ENCODE results near the gene GGA2.
"Not testable (repeated sequence)": the region's sequence is repeated elsewhere in the genome, so short reads cannot be mapped to it uniquely, and the experiment has no call there.

GGA2 gene

DNA sequence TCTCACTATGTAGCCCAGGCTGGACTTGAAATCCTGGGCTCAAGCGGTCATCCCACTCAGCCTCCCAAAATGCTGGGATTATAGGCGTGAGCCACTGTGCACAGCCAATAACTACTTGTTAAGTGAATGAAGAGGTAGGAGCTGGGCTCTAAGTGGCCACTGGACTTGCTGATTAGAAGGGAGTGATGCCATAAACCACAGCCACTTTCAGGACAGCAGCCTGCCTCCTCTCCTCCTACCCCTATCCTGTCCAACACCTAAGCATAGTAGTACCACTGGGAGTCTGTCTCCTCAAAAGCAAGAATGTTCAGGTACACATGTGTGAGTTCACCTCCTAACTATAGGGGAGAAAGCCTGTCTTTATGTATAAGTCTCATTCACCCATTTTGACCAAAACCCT is 45.1 kb downstream of the GGA2 start:
- no peak for DNase-seq

DNA sequence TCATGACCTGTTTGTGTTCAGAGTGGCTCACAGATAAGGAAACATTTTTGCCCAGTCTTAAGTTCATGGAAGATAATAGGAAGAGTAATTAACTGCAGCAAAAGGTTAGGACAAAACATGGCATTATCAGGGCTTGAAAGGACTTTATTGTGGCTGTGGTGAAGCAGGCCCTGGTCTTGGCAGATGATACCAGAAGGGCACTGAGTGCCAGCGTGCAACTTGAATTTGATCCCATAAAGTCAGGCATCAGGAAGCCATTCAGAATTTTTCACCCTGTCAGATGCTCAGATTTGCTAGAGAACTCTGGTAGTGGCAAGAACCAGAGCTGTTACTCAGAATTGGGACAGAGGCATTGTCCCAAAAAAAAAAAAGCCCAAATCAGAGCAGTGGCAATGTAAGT is 46.1 kb downstream of the GGA2 start:
- DNase-seq = no peak

DNA sequence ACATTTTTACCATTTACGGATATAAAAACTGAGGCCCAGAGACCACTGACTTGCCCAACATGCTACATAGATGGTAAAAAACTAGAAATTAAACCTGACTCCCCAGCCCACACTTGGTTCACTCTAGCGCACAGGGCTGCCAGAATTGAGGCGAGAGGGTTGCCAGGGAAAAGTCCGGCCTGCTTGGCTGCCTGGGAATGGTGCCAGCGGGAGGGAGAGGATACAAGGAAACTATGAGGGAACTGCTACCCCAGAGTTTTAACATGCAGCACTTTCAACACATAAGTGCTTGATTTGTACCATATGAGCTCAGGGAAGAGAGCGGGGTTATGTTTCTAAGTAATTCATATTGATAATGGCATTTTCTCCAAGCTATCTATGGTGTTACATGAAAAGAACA is 47.3 kb downstream of the GGA2 start:
- not testable (repeated sequence) for DNase-seq

DNA sequence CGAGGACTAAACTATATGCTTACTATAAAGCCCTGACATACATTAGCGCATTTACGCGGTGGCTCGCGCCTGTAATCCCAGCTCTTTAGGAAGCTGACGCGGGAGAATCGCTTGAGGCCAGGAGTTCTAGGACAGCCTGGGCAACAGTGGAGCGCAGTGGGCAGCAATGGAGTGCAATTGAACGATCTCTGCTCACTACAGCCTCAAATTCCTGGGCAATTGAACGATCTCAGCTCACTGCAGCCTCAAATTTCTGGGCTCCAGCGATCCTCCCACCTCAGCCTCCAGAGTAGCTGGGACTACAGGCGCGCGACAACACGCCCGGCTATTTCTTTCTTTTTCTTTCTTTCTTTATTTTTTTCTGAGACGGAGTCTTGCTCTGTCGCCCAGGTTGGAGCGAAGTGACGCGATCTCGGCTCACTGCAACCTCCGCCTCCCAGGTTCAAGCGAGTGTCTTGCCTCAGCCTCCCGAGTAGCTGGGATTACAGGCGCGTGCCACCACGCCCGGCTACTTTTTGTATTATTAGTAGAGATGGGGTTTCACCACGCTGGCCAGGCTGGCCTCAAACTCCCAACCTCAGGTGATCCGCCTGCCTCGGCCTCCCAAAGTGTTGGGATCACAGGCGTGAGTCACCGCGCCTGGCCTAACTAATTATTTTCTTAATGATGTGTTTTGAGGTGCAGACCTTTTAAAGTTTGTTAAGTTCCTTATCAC is 56.8 kb downstream of the GGA2 start:
- DNase-seq = no peak

DNA sequence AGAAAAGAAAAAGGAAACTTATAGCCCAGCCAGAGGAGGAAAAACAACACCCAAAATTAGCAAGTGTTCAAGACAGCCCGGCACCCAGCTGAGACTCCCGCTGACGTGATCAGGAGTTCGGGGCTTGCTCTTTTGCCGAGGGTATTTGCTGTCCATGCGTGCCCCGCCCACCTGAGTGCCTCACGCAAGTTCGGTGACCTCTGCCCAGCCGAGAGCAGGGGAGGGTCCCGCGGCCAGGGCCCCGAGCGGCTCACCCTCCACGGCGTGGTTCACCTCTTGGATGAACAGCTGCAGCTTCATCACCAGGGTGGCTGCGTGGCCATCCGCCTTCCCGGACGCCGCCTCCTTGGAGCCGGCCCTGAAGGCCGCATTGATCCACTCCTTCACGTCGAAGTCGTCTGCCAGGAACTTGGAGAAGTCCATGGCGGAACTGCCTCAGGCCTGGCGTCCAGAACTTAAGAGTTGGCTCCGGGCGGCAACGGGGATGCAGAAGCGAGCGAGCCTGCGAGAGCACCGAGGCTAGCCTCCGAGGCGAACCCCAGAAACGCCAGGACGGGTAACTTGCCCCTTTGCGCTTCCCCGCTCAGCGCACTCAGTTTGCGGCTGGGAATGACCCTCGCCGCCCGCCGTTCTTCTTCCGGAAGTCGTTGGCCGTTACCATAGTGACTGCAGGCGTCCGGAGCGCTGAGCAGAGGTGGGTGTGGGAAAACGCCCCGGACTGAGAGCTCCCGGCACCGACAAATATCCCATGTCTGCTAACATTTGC is 57.5 kb downstream of the GGA2 start, which contains the start of gene COG7:
COG7 (minus strand) TSS at position 618 of the 766 bp plus-strand sequence; CDS start at position 423, 195 bp downstream.
- DNase-seq = no peak

DNA sequence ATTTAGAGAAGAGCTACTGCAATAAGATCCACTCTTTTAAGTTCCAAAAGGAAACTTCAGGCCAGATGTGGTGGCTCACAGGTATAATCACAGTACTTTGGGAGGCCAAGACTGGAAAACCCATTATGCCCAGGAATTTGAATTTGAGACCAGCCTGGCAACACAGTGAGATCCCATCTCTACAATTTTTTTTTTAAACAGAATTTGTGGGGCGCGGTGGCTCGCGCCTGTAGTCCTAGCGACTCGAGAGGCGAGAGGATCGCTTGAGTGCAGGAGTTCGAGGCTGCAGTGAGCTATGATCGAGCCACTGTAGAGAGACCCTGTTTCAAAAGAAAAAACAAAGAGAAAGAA is 58.1 kb downstream of the GGA2 start:
- no peak for DNase-seq

DNA sequence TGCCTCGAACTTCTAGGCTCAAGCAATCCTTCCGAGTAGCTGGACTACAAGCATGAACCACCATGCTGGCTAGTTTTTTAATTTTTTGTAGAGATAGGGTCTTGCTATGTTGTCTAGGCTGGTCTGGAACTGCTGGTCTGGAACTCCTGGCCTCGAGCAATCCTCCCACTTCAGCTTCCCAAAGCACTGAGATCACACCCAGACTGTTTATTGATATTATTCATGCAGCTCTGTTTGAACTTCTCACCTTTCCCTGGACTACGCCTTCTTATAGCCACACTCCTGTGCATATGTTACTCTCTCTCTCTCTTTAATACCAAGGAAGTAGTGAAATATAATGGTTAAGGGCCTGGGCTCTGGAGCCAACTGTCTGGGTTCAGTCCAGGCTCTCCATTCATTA is 61.9 kb downstream of the GGA2 start:
- no peak for DNase-seq

DNA sequence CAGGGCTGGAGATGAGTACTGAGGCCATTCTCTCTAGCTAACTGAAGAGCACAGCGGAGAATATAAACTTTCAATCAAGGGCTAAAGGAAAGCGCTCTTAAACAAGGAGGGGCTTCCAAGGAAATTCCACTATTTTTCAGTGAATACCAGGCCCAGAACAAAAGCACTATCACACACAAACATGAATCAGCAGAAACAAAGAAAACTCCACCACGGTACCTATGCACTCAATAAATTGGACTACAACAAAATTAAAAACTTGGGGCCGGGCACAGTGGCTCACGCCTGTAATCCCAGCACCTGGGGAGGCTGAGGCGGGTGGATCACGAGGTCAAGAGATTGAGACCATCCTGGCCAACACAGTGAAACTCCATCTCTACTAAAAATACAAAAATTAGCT is 72.8 kb downstream of the GGA2 start:
- not testable (repeated sequence) for DNase-seq

DNA sequence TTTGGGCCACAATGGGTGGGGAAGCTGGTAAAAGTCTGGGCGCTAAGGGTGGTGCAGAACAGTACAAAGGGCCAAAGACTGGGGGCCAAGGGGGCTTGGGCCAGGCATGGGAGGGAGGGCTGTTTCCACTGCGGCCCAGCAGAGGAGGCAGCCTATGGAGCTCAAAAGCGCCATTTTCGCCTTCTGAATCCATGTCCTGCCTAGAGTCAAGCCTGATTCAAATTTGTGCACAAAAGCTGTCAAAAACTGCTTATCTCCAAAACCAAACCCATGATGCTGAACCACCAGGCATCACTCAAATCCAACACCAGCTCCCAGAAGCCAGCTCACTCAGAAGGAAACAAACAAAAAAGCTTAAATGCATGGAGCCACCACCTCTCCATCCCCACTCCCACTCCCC is 73.3 kb downstream of the GGA2 start:
- DNase-seq = no peak

DNA sequence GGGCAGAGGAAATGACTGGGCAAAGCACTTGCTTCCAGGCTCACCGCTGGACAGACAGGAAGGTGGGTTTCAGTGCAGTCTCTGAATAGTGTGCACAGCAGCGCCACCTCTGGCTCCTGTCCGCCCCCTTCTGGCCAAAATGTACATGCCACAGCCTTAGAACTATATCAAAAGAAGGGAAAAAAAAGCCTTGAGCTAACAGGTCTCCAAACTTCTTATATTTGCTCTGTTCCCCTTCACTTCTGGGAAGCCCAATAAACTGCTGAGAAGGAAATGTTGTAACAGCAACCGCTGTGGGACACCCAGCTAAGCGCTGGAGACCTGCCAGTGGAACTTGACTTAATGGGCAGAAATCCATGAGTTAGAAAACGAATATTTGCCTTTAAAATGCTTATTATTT is 74.8 kb downstream of the GGA2 start:
- no peak for DNase-seq

DNA sequence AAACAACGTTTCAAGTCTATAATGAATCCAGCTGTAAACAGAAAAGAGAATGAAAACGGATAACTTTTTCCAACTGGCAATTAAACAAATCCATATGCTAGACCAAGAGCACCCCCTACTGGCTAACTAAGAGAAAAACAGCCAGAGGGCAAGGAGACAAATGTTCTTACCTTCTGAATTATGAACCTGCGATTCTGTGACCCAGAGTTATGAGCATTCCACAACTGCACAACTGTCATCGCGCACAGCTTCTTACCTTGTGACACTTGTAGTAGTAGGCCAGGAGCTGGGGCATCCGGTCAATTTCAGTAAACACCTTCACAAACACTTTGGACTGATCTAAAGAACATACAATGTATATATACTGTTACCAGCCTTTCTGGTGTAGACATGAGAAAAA is 75.9 kb downstream of the GGA2 start:
- peak; percentile 38 for DNase-seq

DNA sequence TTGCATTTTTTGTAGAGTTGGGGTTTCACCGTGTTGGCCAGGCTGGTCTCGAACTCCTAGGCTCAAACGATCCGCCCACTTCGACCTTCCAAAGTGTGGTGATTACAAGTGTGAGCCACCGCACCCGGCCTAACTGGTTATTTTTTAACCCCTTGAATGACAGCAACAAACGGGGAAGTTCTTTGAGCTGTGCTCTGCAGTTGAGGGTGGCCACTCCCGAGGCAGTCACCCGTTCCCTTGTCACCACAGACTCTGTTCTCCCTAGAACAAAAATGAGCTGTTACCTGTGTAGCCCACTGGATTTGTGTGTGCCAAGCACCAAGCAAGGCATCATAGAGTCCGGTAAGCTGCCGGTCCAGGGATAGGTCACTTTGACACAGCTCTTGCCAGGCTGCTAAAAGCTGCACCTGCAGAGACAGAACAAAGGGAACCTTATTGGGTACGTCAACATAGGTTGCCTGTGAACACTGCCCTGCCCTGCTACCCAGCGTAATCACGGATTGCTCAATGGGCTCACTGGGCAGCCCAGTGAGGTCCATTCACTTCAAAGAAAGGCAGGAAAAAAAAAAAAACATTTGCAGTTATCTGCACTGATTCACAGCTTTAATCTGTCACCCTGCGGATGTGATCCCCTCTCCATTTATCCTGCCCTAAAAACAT is 76.9 kb downstream of the GGA2 start:
- no peak for DNase-seq

DNA sequence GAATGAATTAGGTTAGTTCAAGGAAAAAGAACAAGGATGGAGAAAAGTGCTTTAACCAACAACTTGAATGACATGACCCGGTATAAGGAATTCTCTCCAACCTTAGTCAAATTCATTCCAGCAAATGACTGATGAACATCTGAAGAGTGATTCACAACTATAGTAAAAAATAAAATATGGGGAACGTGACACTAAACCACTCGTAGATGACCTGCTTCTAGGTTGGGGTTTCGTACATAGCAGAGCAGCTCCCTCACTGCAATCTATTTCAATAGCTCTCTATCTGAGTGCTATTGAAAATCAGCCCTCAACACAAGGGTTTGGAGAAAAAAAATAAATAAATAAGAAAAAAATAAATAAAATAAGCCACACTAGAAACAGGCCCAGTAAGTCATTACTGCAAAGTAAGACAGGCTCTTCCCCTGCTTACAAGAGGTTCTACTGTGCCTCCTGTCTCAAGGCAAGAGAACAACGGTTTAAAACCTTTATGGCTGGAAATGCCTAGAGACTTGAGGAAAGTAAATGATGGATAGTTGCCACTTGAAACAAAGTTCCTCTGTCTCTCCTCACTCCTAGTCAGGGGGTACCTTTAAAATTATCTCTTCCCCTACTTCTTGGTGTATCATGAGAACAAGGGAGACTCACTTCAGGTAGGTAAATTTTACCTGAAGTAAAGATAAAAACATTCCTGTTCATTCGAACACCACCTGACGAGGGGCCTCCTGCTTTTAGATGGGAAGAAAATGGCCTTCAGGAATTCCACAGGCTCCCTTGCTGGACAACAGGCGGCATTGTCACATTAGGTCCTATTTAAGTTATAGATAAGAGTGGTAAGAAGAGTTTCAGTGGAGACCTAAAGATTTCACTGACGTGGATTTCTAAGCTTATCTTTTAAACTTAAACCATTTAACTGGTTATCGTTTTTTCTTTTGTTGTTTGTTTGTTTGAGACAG is 77.8 kb downstream of the GGA2 start:
- DNase-seq = no peak

DNA sequence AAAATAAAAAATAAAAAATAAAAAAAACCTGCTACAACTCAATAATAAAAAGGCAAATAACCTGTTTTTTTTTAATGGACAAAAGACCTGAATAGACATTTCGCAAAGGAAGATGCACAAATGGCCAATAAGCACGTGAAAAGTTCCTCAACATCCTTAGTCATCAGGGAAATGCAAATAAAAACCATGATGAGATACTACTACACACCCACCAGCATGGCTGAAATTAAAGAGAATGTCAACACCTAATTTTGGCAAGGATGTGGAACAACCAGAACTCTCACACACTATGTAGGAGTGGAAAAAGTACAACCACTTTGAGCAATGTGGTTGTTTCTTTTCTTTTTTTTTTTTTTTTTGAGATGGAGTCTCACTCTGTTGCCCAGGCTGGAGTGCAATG is 81.9 kb downstream of the GGA2 start:
- no peak for DNase-seq

DNA sequence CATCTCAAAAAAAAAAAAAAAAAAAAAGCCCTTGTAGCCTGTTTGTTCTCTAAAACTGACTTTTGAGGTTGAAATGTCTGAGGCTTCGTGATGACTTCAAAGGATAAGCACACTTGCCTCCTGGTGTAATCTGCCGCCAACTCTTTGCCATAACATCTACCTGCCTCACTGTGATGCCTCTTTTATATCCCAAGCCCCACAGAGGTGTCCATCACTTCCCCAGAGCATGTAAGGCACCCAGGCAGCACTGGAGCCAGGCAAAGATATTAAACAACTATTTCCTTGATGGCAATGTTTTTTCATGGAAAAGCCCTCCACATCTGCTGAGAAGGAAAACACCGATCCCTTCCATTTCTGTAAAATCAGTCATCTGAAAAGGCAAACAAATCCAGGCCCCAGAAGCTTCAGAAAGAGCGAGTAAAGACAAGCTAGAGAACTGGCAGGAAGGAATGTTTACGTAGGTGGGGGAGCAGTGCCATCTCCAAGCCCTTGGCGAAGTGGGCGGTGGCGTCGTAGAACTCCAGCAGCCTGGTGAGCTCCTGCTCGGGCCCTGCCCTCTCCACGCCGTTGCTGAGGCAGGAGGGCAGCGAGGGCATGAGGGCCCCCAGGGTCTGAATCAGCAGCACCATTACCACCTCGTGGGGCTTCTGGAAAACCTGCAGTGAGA is 85.9 kb downstream of the GGA2 start:
- DNase-seq = peak; percentile 27

DNA sequence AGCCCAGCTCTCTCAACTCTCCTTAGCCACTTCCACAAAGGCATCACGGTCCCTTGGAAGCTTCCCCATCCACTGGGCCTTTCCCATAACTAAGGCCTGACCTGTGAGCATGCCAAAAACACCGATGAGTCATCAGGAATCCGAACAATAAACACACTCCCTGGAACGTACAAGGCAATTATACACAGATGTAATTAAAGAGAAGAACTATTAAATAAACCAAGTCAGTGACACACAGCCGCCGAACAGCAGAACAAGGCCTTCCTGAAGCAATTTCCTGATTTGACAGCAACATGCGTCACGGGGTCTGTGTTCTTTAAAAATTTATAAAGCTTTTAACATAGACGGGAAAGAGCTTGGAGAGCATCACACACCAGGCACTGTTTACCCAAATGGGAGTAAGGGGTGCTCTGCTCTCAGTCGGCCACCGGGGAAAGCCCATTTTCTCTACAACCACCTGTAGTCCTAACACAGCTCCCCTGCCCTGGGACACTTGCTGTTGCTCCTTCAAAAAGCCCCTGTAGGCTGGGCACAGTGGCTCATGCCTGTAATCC is 86.7 kb downstream of the GGA2 start:
- DNase-seq = no peak

DNA sequence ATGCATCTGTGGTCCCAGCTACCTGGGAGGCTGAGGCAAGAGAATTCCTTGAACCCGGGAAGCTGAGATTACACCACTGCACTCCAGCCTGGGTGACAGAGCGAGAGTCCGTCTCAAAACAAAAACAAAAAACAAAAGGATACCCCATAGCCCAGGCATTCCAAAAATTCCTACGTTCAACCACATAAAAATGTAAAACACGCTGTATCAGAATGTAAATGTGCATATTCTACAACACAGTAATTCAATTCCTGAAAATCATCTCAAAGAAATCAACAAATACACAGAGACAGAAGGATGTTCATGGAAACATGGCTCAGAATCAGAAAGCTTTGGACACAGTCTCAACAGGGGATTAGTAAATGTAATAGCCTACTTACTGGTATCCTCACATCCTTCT is 90.3 kb downstream of the GGA2 start:
- no peak for DNase-seq

DNA sequence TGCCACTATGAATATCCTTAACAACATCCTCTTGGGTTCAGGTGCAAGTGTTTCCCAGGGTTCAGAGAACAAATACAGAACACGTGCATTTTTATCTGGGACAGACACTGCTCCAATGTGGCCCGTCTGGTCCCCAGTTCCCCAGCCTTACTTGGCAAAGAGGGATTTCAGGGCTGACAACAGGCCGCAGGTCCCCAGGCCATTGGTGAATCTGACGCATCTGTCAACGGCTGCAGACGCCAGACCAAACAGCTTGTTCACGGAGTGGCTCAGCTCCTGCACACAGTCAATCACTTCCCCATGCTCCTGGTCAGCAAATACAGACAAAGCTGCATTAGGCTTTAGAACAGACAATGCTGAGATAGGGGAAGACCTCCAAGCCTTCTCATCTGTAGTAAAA is 93.5 kb downstream of the GGA2 start:
- no peak for DNase-seq

DNA sequence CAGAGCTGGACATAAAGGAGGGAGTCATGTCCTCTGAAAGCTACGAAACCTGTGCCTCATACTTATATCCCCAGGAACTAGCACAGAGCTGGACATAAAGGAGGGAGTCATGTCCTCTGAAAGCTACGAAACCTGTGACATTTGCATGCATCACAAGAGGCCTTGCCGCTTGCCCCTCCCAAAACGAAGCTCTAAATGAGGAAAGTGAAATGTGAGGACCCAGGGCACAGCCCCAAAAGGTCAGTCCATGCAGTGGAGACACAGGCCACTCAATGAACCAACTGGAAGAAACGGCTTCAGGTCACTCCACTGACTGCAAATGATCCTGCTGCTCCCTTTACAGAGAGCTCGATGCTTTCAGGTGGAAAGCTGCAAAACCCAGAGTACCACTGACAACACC is 95.6 kb downstream of the GGA2 start:
- DNase-seq = no peak

All from NCI-H187 treated with DMSO at 0.1 percent for 48 hours (cell line).